ENCODE data around the gene HMCN2. TPM values are rescaled to one million over a fixed set of nuclear protein-coding genes. Genes with fewer than 3 reads are reported as not detected.

HMCN2 gene
- total RNA-seq, 2 donors from 2014 or later, result 20.1 to 30.6 TPM

- Histone ChIP-seq H3K9me3 (no peaks in the 10 kb centered on the region), H3K4me3 (no peak overlapping the region), H3K9ac (ENCODE audit: low read depth in 2 of 2, low read length in 2 of 2) (no peak overlapping the region), H3K36me3 (no peaks in the 10 kb centered on the region), H3K27me3 (no peaks in the 10 kb centered on the region), H3K4me1 (no peaks in the 10 kb centered on the region), H3K27ac (no peak overlapping the region)
- DNase-seq, result no peak
- intact Hi-C loops (cut with DNase I), result no loop called here
- no peak for TF ChIP-seq CTCF (IDR thresholded peaks at IDR 0.05)
Observed at GRCh38 chr9:130300739-130301138, 35.2 kb downstream of the HMCN2 start.

GRCh38 chr9:130301483-130302286 is 36.1 kb downstream of the HMCN2 start:
- no peaks in the 10 kb centered on the region for H3K4me1 ChIP-seq
- no peak for TF ChIP-seq CTCF (IDR thresholded peaks at IDR 0.05)
- no peaks in the 10 kb centered on the region for H3K27me3 ChIP-seq
- no peaks in the 10 kb centered on the region for H3K9me3 ChIP-seq
- no peak overlapping the region for H3K9ac ChIP-seq (ENCODE audit: low read depth in 2 of 2, low read length in 2 of 2)
- peak overlapping the region; percentile 47 for H3K27ac ChIP-seq
- no peak overlapping the region for H3K4me3 ChIP-seq
- intact Hi-C loops (cut with DNase I), result no loop called here
- DNase-seq, result peak; percentile 50
- H3K36me3 ChIP-seq, result no peaks in the 10 kb centered on the region

- Histone ChIP-seq H3K27me3 (no peaks in the 10 kb centered on the region), H3K36me3 (no peaks in the 10 kb centered on the region), H3K9ac (ENCODE audit: low read depth in 2 of 2, low read length in 2 of 2) (no peak overlapping the region), H3K4me1 (no peaks in the 10 kb centered on the region), H3K4me3 (no peak overlapping the region), H3K9me3 (no peaks in the 10 kb centered on the region), H3K27ac (no peak overlapping the region)
- intact Hi-C loops (cut with DNase I), result no loop called here
- DNase-seq, result no peak
- no peak for TF ChIP-seq CTCF (IDR thresholded peaks at IDR 0.05)
Observed at GRCh38 chr9:130302785-130303612, 37.4 kb downstream of the HMCN2 start.

GRCh38 chr9:130303613-130304055 is 38.1 kb downstream of the HMCN2 start:
- no peak for TF ChIP-seq CTCF (IDR thresholded peaks at IDR 0.05)
- H3K27ac ChIP-seq, result no peak overlapping the region
- no peak overlapping the region for H3K9ac ChIP-seq (ENCODE audit: low read depth in 2 of 2, low read length in 2 of 2)
- H3K9me3 ChIP-seq, result no peaks in the 10 kb centered on the region
- DNase-seq, result no peak
- no peaks in the 10 kb centered on the region for H3K4me1 ChIP-seq
- intact Hi-C loops (cut with DNase I), result no loop called here
- H3K36me3 ChIP-seq, result no peaks in the 10 kb centered on the region
- no peak overlapping the region for H3K4me3 ChIP-seq
- H3K27me3 ChIP-seq, result no peaks in the 10 kb centered on the region

GRCh38 chr9:130304116-130304515 is 38.6 kb downstream of the HMCN2 start:
- TF ChIP-seq CTCF (IDR thresholded peaks at IDR 0.05), result no peak
- no peaks in the 10 kb centered on the region for H3K36me3 ChIP-seq
- H3K9me3 ChIP-seq, result no peaks in the 10 kb centered on the region
- no peak overlapping the region for H3K27ac ChIP-seq
- H3K27me3 ChIP-seq, result no peaks in the 10 kb centered on the region
- H3K9ac ChIP-seq (ENCODE audit: low read depth in 2 of 2, low read length in 2 of 2), result no peak overlapping the region
- H3K4me1 ChIP-seq, result no peaks in the 10 kb centered on the region
- no peak for DNase-seq
- intact Hi-C loops (cut with DNase I), result no loop called here
- H3K4me3 ChIP-seq, result no peak overlapping the region
